Head of caudate nucleus (tissue), 42 donors: ENCODE data around the gene GJB2.

Experiments
- DNase-seq, 42 donors: peaks; one replicate each; pipeline versions ENCODE4 v3.0.0 to v3.0.0-alpha.2; 2020 to 2021; ENCODE audit warnings: mixed read lengths in 7 of 42
- intact Hi-C: fragments of 100-400 bp; cut with DNase I; formaldehyde crosslinking; loops from one replicate; pipeline ENCODE4 v1.15.0; 2022

GJB2 gene

DNA sequence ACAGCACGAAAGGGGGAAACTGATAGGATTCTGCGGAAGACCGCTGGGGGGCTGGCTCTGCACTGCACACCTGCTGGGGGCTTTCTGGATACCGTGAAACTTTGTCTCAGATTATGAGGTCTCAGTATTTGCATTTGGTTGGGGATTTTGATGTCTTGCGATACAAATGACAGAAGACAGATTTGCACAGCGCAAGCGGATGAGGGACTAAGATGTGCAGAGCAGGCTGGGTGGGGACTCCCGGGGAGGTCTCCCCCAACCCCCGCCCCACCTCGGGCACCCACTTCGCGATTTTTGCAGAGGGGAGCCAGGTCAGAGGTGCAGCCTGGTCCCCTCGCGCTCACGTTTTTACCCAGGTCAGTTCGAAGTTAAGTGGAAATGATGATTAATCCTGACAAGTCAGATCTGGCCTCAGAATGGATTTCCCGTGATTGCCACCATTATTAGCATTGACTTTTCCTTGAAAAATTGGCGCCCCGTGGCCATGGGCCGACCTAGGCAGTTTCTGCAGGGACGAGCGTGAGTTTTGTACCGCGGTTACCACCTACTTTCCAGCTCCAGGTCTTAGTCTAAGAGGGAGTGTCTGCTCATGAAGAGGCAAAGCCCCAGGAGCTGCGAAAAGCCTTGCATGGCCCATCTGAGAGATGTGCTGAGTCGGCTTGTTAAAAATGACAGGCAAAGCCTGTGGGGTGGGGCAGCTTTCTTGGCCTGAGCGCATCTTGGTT is 1.3 kb upstream of the GJB2 start:
- intact Hi-C loops, result loop anchor here (10.0 kb wide), 1 partner anchor 291 kb away; no protein-coding TSS in a partner anchor

GRCh38 chr13:20193162-20193906 is 596 bp upstream of the GJB2 start:
- no peak for DNase-seq
- intact Hi-C loops, result loop anchor here (10.0 kb wide), 1 partner anchor 291 kb away; no protein-coding TSS in a partner anchor

More for the DNA sequence above, 1.3 kb upstream of the GJB2 start:
- no peak for DNase-seq

DNA sequence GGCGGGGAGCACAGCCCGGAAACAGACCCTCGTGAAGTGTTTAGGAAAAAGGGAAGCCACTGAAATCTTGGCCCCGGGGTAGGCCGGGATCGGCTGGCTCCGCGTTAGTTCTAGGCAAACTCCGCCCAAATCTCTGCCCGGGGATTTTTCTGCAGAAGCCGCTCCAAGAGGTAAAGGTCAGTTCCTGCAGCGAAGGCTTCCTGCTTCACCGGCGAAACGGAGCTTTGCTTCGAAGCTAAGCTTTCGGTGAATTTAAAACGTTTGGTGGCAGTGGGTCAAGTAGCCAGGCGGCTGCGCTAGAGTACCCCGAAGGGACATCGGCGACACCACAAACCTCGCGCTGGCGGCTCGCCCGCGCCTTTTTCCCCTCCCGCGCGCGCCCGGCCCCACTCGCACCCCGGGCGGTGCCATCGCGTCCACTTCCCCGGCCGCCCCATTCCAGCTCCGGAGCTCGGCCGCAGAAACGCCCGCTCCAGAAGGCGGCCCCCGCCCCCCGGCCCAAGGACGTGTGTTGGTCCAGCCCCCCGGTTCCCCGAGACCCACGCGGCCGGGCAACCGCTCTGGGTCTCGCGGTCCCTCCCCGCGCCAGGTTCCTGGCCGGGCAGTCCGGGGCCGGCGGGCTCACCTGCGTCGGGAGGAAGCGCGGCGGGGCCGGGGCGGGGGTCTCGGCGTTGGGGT is 441 bp downstream of the GJB2 start:
- no peak for DNase-seq
- intact Hi-C loops, result loop anchor here (10.0 kb wide), 1 partner anchor 293 kb away; no protein-coding TSS in a partner anchor

DNA sequence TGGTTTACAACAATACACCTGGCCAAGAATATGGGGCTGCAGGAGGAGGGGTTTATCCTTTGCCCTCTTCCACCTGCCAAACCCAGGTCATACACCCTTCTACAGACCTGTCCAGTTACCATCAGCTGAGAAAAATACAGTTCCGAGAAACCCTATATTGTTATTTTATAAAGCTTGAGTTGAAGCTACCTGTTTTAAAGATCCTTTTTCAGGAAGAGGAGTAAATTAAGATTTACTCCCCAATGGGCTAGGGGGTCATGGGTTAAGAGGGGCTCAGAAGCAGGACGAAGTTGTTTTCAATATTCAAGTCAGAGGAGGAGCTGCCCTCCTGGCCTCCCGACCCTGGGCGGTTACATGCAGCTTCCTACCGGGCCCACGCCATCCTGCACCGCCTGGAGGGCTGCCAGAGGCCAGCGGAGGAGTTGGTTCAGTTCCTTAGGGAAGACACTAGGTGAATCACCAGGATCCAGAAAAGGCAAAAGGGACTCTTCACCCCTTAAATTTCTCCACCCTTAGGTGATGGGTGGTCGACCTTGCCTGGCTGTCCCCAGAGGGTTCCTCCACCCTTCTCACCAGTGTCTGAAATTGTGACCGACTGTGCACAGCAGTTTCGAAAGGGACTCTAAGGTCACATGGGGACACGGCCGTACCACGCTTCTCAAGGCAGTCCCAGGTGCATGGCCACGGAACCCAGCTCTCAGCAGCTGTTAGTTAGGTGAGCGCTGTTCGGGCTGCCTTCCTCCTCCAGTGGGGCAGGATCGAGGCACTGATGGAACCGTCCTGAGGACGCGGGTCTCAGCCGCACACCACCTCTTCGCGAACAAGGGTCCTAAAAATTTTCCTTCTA is 1.2 kb downstream of the GJB2 start:
- intact Hi-C loops, result loop anchor here (10.0 kb wide), 1 partner anchor 293 kb away; no protein-coding TSS in a partner anchor
- DNase-seq, result no peak

GRCh38 chr13:20190481-20191310 is 2.0 kb downstream of the GJB2 start:
- intact Hi-C loops, result loop anchor here (10.0 kb wide), 1 partner anchor 294 kb away; no protein-coding TSS in a partner anchor
- DNase-seq, result peak in 5 of 42 donors; percentile 34 to 61 (median 53)

- intact Hi-C loops, result loop anchor here (10.0 kb wide), 1 partner anchor 295 kb away; no protein-coding TSS in a partner anchor
- no peak for DNase-seq
These were observed 2.7 kb downstream of the GJB2 start for GRCh38 chr13:20190076-20190475.

DNA sequence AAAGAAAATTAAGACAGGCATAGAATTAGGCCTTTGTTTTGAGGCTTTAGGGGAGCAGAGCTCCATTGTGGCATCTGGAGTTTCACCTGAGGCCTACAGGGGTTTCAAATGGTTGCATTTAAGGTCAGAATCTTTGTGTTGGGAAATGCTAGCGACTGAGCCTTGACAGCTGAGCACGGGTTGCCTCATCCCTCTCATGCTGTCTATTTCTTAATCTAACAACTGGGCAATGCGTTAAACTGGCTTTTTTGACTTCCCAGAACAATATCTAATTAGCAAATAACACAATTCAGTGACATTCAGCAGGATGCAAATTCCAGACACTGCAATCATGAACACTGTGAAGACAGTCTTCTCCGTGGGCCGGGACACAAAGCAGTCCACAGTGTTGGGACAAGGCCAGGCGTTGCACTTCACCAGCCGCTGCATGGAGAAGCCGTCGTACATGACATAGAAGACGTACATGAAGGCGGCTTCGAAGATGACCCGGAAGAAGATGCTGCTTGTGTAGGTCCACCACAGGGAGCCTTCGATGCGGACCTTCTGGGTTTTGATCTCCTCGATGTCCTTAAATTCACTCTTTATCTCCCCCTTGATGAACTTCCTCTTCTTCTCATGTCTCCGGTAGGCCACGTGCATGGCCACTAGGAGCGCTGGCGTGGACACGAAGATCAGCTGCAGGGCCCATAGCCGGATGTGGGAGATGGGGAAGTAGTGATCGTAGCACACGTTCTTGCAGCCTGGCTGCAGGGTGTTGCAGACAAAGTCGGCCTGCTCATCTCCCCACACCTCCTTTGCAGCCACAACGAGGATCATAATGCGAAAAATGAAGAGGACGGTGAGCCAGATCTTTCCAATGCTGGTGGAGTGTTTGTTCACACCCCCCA is 3.8 kb downstream of the GJB2 start:
- no peak for DNase-seq
- intact Hi-C loops, result no loop called here

DNA sequence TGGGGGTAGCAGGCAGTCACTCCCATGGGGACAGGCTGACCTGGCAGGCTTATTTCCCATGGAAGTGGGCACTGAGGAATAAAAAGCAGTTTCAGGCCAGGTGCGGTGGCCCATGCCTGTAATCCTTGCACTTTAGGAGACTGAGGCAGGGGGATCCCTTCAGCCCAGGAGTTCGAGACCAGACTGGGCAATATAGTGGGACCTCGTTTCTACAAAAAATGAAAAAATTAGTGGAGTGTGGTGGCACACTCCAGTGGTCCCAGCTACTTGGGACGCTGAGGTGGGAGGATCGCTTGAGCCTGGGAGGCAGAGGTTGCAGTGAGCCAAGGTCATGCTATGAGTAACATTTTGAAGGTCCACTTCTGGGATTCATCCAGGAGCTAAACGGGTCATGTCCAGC is 6.0 kb downstream of the GJB2 start:
- DNase-seq, result no peak
- intact Hi-C loops, result no loop called here

- no peak for DNase-seq
- intact Hi-C loops, result no loop called here
These were observed 7.2 kb downstream of the GJB2 start for GRCh38 chr13:20185366-20186056.

DNA sequence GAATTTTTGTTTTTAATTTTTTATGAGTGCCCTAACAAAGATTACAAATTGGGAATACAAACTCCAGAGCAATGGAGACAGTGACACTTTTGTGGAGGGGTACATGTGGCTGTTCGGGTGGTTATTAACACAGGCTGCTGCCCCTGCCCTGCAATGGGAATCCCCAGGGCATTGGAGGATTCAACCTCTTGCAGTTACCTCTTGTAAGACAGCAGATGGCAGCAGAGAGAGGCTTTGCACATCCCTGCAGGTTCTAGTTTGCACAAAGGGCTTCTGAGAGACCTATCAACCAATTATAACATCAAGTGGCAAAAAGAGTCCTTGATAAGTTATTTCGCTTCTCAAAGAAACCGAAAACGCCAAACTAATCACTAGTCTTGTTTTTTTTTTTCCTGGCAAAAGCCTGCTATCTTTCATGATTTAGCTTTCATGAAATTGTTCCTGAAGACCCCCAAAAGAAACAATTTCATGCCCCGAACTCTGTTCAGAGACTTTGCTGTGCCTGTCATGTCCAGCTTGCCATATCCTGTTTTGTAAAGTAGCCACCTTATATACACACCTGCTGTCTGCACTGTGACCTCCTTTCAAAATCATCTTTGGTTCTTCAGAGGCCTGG is 10.4 kb downstream of the GJB2 start:
- DNase-seq, result peak in 26 of 42 donors; percentile 42 to 83 (median 63)
- intact Hi-C loops, result no loop called here

- DNase-seq, result no peak
- intact Hi-C loops, result no loop called here
These were observed 11.6 kb downstream of the GJB2 start for GRCh38 chr13:20181188-20181587.

- intact Hi-C loops, result no loop called here
- DNase-seq, result peak in 2 of 42 donors; percentile 14 to 40
These were observed 14.6 kb downstream of the GJB2 start for GRCh38 chr13:20178156-20178555.

GRCh38 chr13:20177049-20177831 is 15.5 kb downstream of the GJB2 start:
- intact Hi-C loops, result no loop called here
- DNase-seq, result peak in 1 of 42 donors; percentile 38

- DNase-seq, result peak in 33 of 42 donors; percentile 32 to 92 (median 65)
- intact Hi-C loops, result no loop called here
These were observed 16.7 kb downstream of the GJB2 start for GRCh38 chr13:20175907-20176652.
